ENCODE measurements around the gene PALM2AKAP2.

DNA sequence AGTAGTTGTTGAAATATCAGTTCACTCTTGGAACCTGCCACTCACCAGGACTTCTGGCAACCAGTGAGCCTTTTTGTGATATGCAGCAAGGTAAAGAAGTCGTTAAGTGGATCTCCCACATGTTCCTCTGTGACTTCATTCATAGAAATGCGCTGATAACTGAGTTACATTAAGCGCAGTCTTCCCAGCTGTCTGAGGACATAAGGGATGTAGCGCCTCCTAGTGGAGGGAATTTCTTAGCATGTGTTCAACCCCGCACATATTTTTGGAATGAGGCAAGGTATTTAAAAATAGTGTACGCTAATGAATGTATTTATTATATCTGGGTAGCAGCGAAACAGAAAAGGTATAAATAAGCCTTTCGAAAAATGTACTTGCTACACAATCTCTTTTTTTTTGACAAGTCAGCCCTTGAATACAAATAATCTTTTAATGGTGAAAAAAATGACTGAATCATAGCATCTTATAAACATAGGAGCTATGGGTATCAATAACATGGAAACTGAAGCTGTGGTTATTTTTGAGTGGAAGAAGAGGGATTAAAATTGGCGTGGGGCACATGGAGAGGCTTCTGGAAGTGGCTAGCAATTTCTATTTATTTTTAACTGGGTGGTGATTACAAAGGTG is 38.0 kb downstream of the PALM2AKAP2 start:
- TF ChIP-seq RAD21 (IDR thresholded peaks at IDR 0.05; ENCODE audit: insufficient read depth, low read depth, low read length) = peak; percentile 75
- TF ChIP-seq SIX5 (IDR thresholded peaks at IDR 0.05; ENCODE audit: low read depth, low read length, severe bottlenecking) = no peak
- no peak for TF ChIP-seq IKZF2 (IDR thresholded peaks at IDR 0.05)
- no peak for TF ChIP-seq TARDBP (IDR thresholded peaks at IDR 0.05; ENCODE audit: borderline replicate concordance)
- TF ChIP-seq, protein P1, sequence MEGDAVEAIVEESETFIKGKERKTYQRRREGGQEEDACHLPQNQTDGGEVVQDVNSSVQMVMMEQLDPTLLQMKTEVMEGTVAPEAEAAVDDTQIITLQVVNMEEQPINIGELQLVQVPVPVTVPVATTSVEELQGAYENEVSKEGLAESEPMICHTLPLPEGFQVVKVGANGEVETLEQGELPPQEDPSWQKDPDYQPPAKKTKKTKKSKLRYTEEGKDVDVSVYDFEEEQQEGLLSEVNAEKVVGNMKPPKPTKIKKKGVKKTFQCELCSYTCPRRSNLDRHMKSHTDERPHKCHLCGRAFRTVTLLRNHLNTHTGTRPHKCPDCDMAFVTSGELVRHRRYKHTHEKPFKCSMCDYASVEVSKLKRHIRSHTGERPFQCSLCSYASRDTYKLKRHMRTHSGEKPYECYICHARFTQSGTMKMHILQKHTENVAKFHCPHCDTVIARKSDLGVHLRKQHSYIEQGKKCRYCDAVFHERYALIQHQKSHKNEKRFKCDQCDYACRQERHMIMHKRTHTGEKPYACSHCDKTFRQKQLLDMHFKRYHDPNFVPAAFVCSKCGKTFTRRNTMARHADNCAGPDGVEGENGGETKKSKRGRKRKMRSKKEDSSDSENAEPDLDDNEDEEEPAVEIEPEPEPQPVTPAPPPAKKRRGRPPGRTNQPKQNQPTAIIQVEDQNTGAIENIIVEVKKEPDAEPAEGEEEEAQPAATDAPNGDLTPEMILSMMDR (IDR thresholded peaks at IDR 0.05 in 2 of 3, conservative IDR thresholded peaks at IDR 0.05 in 1 of 3; ENCODE audit: control insufficient read depth in 2 of 3, extremely low read depth in 1 of 3, insufficient read depth in 1 of 3, low read depth in 3 of 3, low read length in 3 of 3) = peak; percentile 75 to 94 (median 77)
- TF ChIP-seq POLR2A (IDR thresholded peaks at IDR 0.05; ENCODE audit: low read depth, low read length) = no peak
